GM12873 (cell line): ENCODE measurements around the gene STRIP1.

Source experiments
- CTCF ChIP-seq: IDR thresholded peaks from 2 replicates; pipeline ENCODE4 v1.5.1; 2012; ENCODE audit warnings: low read depth, mild to moderate bottlenecking, moderate library complexity, low read length, control low read depth; ENCODE audit not compliant: insufficient read depth; ENCODE audit errors: missing control alignments

The STRIP1 gene

GRCh38 chr1:110047463-110047862 is 13.0 kb downstream of the STRIP1 start:
- TF ChIP-seq CTCF: no peak

- no peak for TF ChIP-seq CTCF
These were observed 13.8 kb downstream of the STRIP1 start for GRCh38 chr1:110048240-110048639.

GRCh38 chr1:110048923-110049601 is 14.6 kb downstream of the STRIP1 start:
- no peak for TF ChIP-seq CTCF

GRCh38 chr1:110049801-110050601 is 15.6 kb downstream of the STRIP1 start:
- TF ChIP-seq CTCF: no peak

- no peak for TF ChIP-seq CTCF
These were observed 16.3 kb downstream of the STRIP1 start for GRCh38 chr1:110050602-110051261.

- no peak for TF ChIP-seq CTCF
These were observed 16.8 kb downstream of the STRIP1 start for GRCh38 chr1:110051262-110051648.

GRCh38 chr1:110053552-110054428 is 19.4 kb downstream of the STRIP1 start:
- peak; percentile 100 for TF ChIP-seq CTCF
